ENCODE measurements around the gene EIF2B1. TPM values are rescaled to one million over a fixed set of nuclear protein-coding genes. Genes with fewer than 3 reads are reported as not detected.

The EIF2B1 gene
- total RNA-seq, 3 donors from 2014 or later (not counting 1 experiment from before 2014, with no cell fraction given) = 50.5 to 55.7 (median 51.0) TPM

GRCh38 chr12:123617580-123617979, 15.9 kb downstream of the EIF2B1 start:
- ATAC-seq = no peak
- H3K27me3 ChIP-seq (ENCODE audit: control insufficient read depth, insufficient read depth, low read length) = no peaks in the 10 kb centered on the region
- WGBS (ENCODE audit: insufficient coverage) = 98% methylated on average over 13 of the region's 13 CpGs
- Mint-ChIP-seq H3K36me3 (peaks cover 21% of the 10 kb centered on the region), H3K9me3 (no peaks in the 10 kb centered on the region), H3K27me3 (ENCODE audit: low read depth in 2 of 2) (no peaks in the 10 kb centered on the region), H3K27ac (no peak overlapping the region), H3K4me1 (peaks cover 0 to 5% of the 10 kb centered on the region in 2 donors), H3K4me3 (no peak overlapping the region)
- TF ChIP-seq CTCF (IDR thresholded peaks at IDR 0.05) = no peak
- DNase-seq = no peak
- peaks cover 78% of the 10 kb centered on the region for H3K36me3 ChIP-seq (ENCODE audit: control insufficient read depth, insufficient read depth, low read length)
- intact Hi-C loops (cut with micrococcal nuclease) = no loop called here
- H3K27ac ChIP-seq (ENCODE audit: low read length) = no peak overlapping the region
- H3K4me1 ChIP-seq (ENCODE audit: control insufficient read depth, insufficient read depth, low read length) = no peaks in the 10 kb centered on the region
- no peaks in the 10 kb centered on the region for H3K9me3 ChIP-seq (ENCODE audit: control insufficient read depth, insufficient read depth, low read length)
- no peak overlapping the region for H3K4me3 ChIP-seq (ENCODE audit: low read length)

GRCh38 chr12:123617144-123617543, 16.3 kb downstream of the EIF2B1 start:
- no peaks in the 10 kb centered on the region for H3K27me3 Mint-ChIP-seq (ENCODE audit: low read depth in 2 of 2)
- H3K4me3 Mint-ChIP-seq = no peak overlapping the region
- H3K9me3 Mint-ChIP-seq = no peaks in the 10 kb centered on the region
- DNase-seq = no peak
- Histone ChIP-seq H3K4me1 (ENCODE audit: control insufficient read depth, insufficient read depth, low read length) (no peaks in the 10 kb centered on the region), H3K27me3 (ENCODE audit: control insufficient read depth, insufficient read depth, low read length) (no peaks in the 10 kb centered on the region), H3K9me3 (ENCODE audit: control insufficient read depth, insufficient read depth, low read length) (no peaks in the 10 kb centered on the region), H3K4me3 (ENCODE audit: low read length) (no peak overlapping the region), H3K36me3 (ENCODE audit: control insufficient read depth, insufficient read depth, low read length) (peaks cover 78% of the 10 kb centered on the region), H3K27ac (ENCODE audit: low read length) (no peak overlapping the region)
- no peak overlapping the region for H3K27ac Mint-ChIP-seq
- ATAC-seq = no peak
- intact Hi-C loops (cut with micrococcal nuclease) = no loop called here
- H3K4me1 Mint-ChIP-seq = peaks cover 0 to 5% of the 10 kb centered on the region in 2 donors
- WGBS (ENCODE audit: insufficient coverage) = 96% methylated on average over 2 of the region's 3 CpGs
- TF ChIP-seq CTCF (IDR thresholded peaks at IDR 0.05) = no peak
- H3K36me3 Mint-ChIP-seq = peaks cover 21% of the 10 kb centered on the region

- no peak for TF ChIP-seq CTCF (IDR thresholded peaks at IDR 0.05)
- Histone ChIP-seq H3K4me3 (ENCODE audit: low read length) (no peak overlapping the region), H3K36me3 (ENCODE audit: control insufficient read depth, insufficient read depth, low read length) (peaks cover 75% of the 10 kb centered on the region), H3K27ac (ENCODE audit: low read length) (no peak overlapping the region), H3K9me3 (ENCODE audit: control insufficient read depth, insufficient read depth, low read length) (no peaks in the 10 kb centered on the region), H3K27me3 (ENCODE audit: control insufficient read depth, insufficient read depth, low read length) (no peaks in the 10 kb centered on the region), H3K4me1 (ENCODE audit: control insufficient read depth, insufficient read depth, low read length) (no peaks in the 10 kb centered on the region)
- Mint-ChIP-seq H3K9me3 (no peaks in the 10 kb centered on the region), H3K4me3 (no peak overlapping the region), H3K27ac (no peak overlapping the region), H3K27me3 (ENCODE audit: low read depth in 2 of 2) (no peaks in the 10 kb centered on the region), H3K4me1 (peaks cover 0 to 5% of the 10 kb centered on the region in 2 donors), H3K36me3 (peaks cover 14% of the 10 kb centered on the region)
- DNase-seq (no peak), ATAC-seq (no peak)
- intact Hi-C loops (cut with micrococcal nuclease) = no loop called here
- WGBS (ENCODE audit: insufficient coverage) = 91% methylated on average over 4 of the region's 4 CpGs
Observed at GRCh38 chr12:123614531-123614930, 19.0 kb downstream of the EIF2B1 start.

GRCh38 chr12:123614110-123614509, 19.4 kb downstream of the EIF2B1 start:
- no peaks in the 10 kb centered on the region for H3K27me3 ChIP-seq (ENCODE audit: control insufficient read depth, insufficient read depth, low read length)
- H3K9me3 Mint-ChIP-seq = no peaks in the 10 kb centered on the region
- peaks cover 0 to 5% of the 10 kb centered on the region in 2 donors for H3K4me1 Mint-ChIP-seq
- H3K36me3 Mint-ChIP-seq = peaks cover 10% of the 10 kb centered on the region
- 100% methylated on average over 2 of the region's 2 CpGs for WGBS (ENCODE audit: insufficient coverage)
- H3K27me3 Mint-ChIP-seq (ENCODE audit: low read depth in 2 of 2) = no peaks in the 10 kb centered on the region
- H3K9me3 ChIP-seq (ENCODE audit: control insufficient read depth, insufficient read depth, low read length) = no peaks in the 10 kb centered on the region
- intact Hi-C loops (cut with micrococcal nuclease) = no loop called here
- TF ChIP-seq CTCF (IDR thresholded peaks at IDR 0.05) = no peak
- H3K36me3 ChIP-seq (ENCODE audit: control insufficient read depth, insufficient read depth, low read length) = peaks cover 78% of the 10 kb centered on the region
- no peak overlapping the region for H3K27ac Mint-ChIP-seq
- ATAC-seq (no peak), DNase-seq (no peak)
- no peak overlapping the region for H3K27ac ChIP-seq (ENCODE audit: low read length)
- H3K4me3 ChIP-seq (ENCODE audit: low read length) = no peak overlapping the region
- H3K4me3 Mint-ChIP-seq = no peak overlapping the region
- H3K4me1 ChIP-seq (ENCODE audit: control insufficient read depth, insufficient read depth, low read length) = no peaks in the 10 kb centered on the region

All from natural killer cell (primary cell).